22Rv1 (cell line): ENCODE data around the gene CSRP1.

Experiments used
- H3K27ac ChIP-seq: fragments of 450-650 bp; 2 replicates; pipeline ENCODE4 v1.5.1; 2017
- CTCF ChIP-seq: fragments of 450-650 bp; IDR thresholded peaks from 2 replicates; pipeline ENCODE4 v1.5.1; 2017; ENCODE audit warnings: mild to moderate bottlenecking
- ZFX ChIP-seq: fragments of 450-650 bp; IDR thresholded peaks from 2 replicates; pipeline ENCODE4 v1.6.1; 2017; ENCODE audit warnings: antibody characterized with exemption, borderline replicate concordance

The CSRP1 gene

GRCh38 chr1:201540846-201541735, 34.2 kb upstream of the CSRP1 start:
- TF ChIP-seq ZFX, result no peak
- TF ChIP-seq CTCF, result no peak
- H3K27ac ChIP-seq, result no peak overlapping the region

GRCh38 chr1:201539561-201540431, 32.9 kb upstream of the CSRP1 start:
- H3K27ac ChIP-seq, result no peak overlapping the region
- TF ChIP-seq CTCF (no peak), ZFX (no peak)

GRCh38 chr1:201538612-201539551, 32.0 kb upstream of the CSRP1 start, which contains the start of gene NAV1:
NAV1 (plus strand) TSS chr1:201539127; CDS start chr1:201622885, 83,758 bp downstream.
- TF ChIP-seq ZFX (no peak), CTCF (no peak)
- H3K27ac ChIP-seq, result no peak within 1 kb of the TSS

- TF ChIP-seq CTCF, result no peak
- no peak for TF ChIP-seq ZFX
- H3K27ac ChIP-seq, result no peak overlapping the region
These were observed 31.1 kb upstream of the CSRP1 start for GRCh38 chr1:201537891-201538611.

- no peak overlapping the region for H3K27ac ChIP-seq
- TF ChIP-seq CTCF (no peak), ZFX (no peak)
These were observed 30.5 kb upstream of the CSRP1 start for GRCh38 chr1:201537467-201537866.

- no peak for TF ChIP-seq CTCF
- H3K27ac ChIP-seq, result no peak overlapping the region
These were observed 30.1 kb upstream of the CSRP1 start for GRCh38 chr1:201537028-201537427.
